Adrenal gland (tissue), 5 donors: ENCODE results near the gene RBMS2.

Source experiments
- POLR2A ChIP-seq, 2 donors: fragments of 450-650 bp; IDR thresholded peaks; one replicate each; pipeline ENCODE4 v1.6.1; 2017; ENCODE audit warnings: antibody characterized with exemption in 2 of 2, mild to moderate bottlenecking in 2 of 2, moderate library complexity in 1 of 2
- TF ChIP-seq, protein P1 (sequence below), 6 experiments: fragments of 450-650 bp in 4 of 6; fragments of 200-600 bp in 2 of 6; sonication (generic) in 1 of 6; IDR thresholded peaks; 1 replicate in 5 of 6; 2 replicates in 1 of 6; pipeline versions ENCODE4 v1.5.1 to v1.8.0; 2016 to 2021; ENCODE audit warnings: antibody characterized with exemption in 6 of 6, mild to moderate bottlenecking in 2 of 6, moderate library complexity in 1 of 6
- donor health status: DM: no; HTN: no; CAD: no.

DNA sequence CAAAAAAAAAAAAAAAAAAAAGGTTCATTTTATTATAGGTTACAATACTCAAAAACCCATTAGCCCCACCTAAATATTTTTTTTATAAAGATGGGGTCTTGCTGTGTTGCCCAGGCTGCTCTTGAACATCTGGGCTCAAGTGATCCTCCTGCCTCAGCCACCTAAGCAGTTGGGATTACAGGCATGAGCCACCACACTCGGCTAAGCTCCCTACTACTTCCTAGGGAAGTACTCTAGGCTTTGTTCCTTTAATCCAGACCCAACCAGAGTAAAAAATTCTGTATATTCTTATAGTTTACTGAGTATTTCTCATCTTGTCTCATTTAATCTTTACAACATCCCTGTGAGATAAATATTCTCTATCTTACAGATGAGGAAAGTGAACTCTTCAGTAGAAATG lies 50.7 kb downstream of the RBMS2 start:
- no peak for TF ChIP-seq POLR2A (IDR thresholded peaks at IDR 0.05)
- TF ChIP-seq, protein P1, sequence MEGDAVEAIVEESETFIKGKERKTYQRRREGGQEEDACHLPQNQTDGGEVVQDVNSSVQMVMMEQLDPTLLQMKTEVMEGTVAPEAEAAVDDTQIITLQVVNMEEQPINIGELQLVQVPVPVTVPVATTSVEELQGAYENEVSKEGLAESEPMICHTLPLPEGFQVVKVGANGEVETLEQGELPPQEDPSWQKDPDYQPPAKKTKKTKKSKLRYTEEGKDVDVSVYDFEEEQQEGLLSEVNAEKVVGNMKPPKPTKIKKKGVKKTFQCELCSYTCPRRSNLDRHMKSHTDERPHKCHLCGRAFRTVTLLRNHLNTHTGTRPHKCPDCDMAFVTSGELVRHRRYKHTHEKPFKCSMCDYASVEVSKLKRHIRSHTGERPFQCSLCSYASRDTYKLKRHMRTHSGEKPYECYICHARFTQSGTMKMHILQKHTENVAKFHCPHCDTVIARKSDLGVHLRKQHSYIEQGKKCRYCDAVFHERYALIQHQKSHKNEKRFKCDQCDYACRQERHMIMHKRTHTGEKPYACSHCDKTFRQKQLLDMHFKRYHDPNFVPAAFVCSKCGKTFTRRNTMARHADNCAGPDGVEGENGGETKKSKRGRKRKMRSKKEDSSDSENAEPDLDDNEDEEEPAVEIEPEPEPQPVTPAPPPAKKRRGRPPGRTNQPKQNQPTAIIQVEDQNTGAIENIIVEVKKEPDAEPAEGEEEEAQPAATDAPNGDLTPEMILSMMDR (IDR thresholded peaks at IDR 0.05), result no peak
